GM10266 (cell line): ENCODE data around the gene IDH1.
"Not testable (repeated sequence)": the region's sequence is repeated elsewhere in the genome, so short reads cannot be mapped to it uniquely, and the experiment has no call there.

ENCODE experiments used
- DNase-seq: peaks from one replicate; pipeline ENCODE4 v3.0.0; 2012; ENCODE audit errors: extremely low spot score
- CTCF ChIP-seq: IDR thresholded peaks from 2 replicates; pipeline ENCODE4 v1.5.1; 2012; ENCODE audit warnings: mild to moderate bottlenecking, low read depth; ENCODE audit not compliant: control insufficient read depth, insufficient read depth; ENCODE audit errors: missing control alignments

Gene IDH1

GRCh38 chr2:208234786-208235185 lies 20.1 kb downstream of the IDH1 start:
- no peak for DNase-seq
- no peak for TF ChIP-seq CTCF

GRCh38 chr2:208228476-208228875 lies 26.4 kb downstream of the IDH1 start:
- no peak for DNase-seq
- no peak for TF ChIP-seq CTCF

- no peak for TF ChIP-seq CTCF
- no peak for DNase-seq
These were observed 27.2 kb downstream of the IDH1 start for GRCh38 chr2:208227581-208228232.

- TF ChIP-seq CTCF, result no peak
- no peak for DNase-seq
These were observed 30.1 kb downstream of the IDH1 start for GRCh38 chr2:208224802-208225201.

- no peak for TF ChIP-seq CTCF
- no peak for DNase-seq
These were observed 32.5 kb downstream of the IDH1 start for GRCh38 chr2:208222351-208222750.

- DNase-seq, result not testable (repeated sequence)
These were observed 33.0 kb downstream of the IDH1 start for GRCh38 chr2:208221873-208222272.

- no peak for DNase-seq
- TF ChIP-seq CTCF, result no peak
These were observed 44.0 kb downstream of the IDH1 start for GRCh38 chr2:208210688-208211451.
